A204.1 (cell line): ENCODE measurements around the gene GAS7.
"Not testable (repeated sequence)": the region's sequence is repeated elsewhere in the genome, so short reads cannot be mapped to it uniquely, and the experiment has no call there.

Experiments
- FAIRE-seq: peaks from 2 replicates; lab custom pipeline; 2012; peaks lifted over from hg19 to GRCh38; lab: Jason Lieb, UNC

The GAS7 gene

GRCh38 chr17:10069301-10069700, 129.1 kb downstream of the GAS7 start:
- FAIRE-seq: no peak

GRCh38 chr17:10067446-10068143, 130.8 kb downstream of the GAS7 start:
- no peak for FAIRE-seq

GRCh38 chr17:10064536-10064935, 133.9 kb downstream of the GAS7 start:
- FAIRE-seq: no peak

GRCh38 chr17:10063730-10064241, 134.6 kb downstream of the GAS7 start:
- FAIRE-seq: no peak

GRCh38 chr17:10062691-10063385, 135.6 kb downstream of the GAS7 start:
- FAIRE-seq: no peak

- FAIRE-seq: no peak
Observed at GRCh38 chr17:10061111-10061845, 137.1 kb downstream of the GAS7 start.

GRCh38 chr17:10060526-10060925, 137.9 kb downstream of the GAS7 start:
- FAIRE-seq: no peak

- no peak for FAIRE-seq
Observed at GRCh38 chr17:10059684-10060211, 138.7 kb downstream of the GAS7 start.

GRCh38 chr17:10058921-10059683, 139.3 kb downstream of the GAS7 start:
- no peak for FAIRE-seq

- not testable (repeated sequence) for FAIRE-seq
Observed at GRCh38 chr17:10057466-10057865, 140.9 kb downstream of the GAS7 start.

- no peak for FAIRE-seq
Observed at GRCh38 chr17:10055262-10055975, 143.0 kb downstream of the GAS7 start.

GRCh38 chr17:10053782-10054540, 144.4 kb downstream of the GAS7 start:
- FAIRE-seq: no peak

GRCh38 chr17:10052106-10052813, 146.1 kb downstream of the GAS7 start:
- no peak for FAIRE-seq

- FAIRE-seq: no peak
Observed at GRCh38 chr17:10051112-10051511, 147.3 kb downstream of the GAS7 start.

GRCh38 chr17:10050597-10051101, 147.8 kb downstream of the GAS7 start:
- FAIRE-seq: no peak

GRCh38 chr17:10048629-10049350, 149.6 kb downstream of the GAS7 start:
- FAIRE-seq: no peak

GRCh38 chr17:10046786-10047785, 151.3 kb downstream of the GAS7 start:
- no peak for FAIRE-seq
